Endothelial cell (in vitro differentiated cells): ENCODE results near the gene TLNRD1. TPM values are rescaled to one million over a fixed set of nuclear protein-coding genes. Genes with fewer than 3 reads are reported as not detected.

Experiments
- DNase-seq: peaks from one replicate; pipeline ENCODE4 v3.0.0; 2021; ENCODE audit warnings: low spot score
- H3K27ac Mint-ChIP-seq: one replicate; pipeline ENCODE4 v1.8.0; 2021; ENCODE audit warnings: mixed read lengths, inconsistent platforms; ENCODE audit not compliant: unreplicated experiment
- H3K27me3 Mint-ChIP-seq: one replicate; pipeline ENCODE4 v1.8.0; 2021; ENCODE audit warnings: mild to moderate bottlenecking, moderate library complexity, mixed read lengths, inconsistent platforms; ENCODE audit not compliant: unreplicated experiment
- H3K36me3 Mint-ChIP-seq: one replicate; pipeline ENCODE4 v1.8.0; 2021; ENCODE audit warnings: mild to moderate bottlenecking, low read depth, mixed read lengths, inconsistent platforms; ENCODE audit not compliant: unreplicated experiment
- H3K4me1 Mint-ChIP-seq: one replicate; pipeline ENCODE4 v1.8.0; 2021; ENCODE audit warnings: mild to moderate bottlenecking, mixed read lengths, inconsistent platforms; ENCODE audit not compliant: unreplicated experiment
- H3K4me3 Mint-ChIP-seq: one replicate; pipeline ENCODE4 v1.8.0; 2021; ENCODE audit warnings: mild to moderate bottlenecking, mixed read lengths, inconsistent platforms; ENCODE audit not compliant: unreplicated experiment
- H3K9me3 Mint-ChIP-seq: one replicate; pipeline ENCODE4 v1.8.0; 2021; ENCODE audit warnings: mixed read lengths, inconsistent platforms; ENCODE audit not compliant: unreplicated experiment
- total RNA-seq: library from RNA; stranded (reverse); fragmentation: NEBNext Ultra II Directional; extraction: Animal tissue kit (Norgen Biotek cat#: 25700); gene quantifications from one replicate; pipeline ENCODE4 v1.2.1, GENCODE V29; 2021; ENCODE audit not compliant: unreplicated experiment
- TF ChIP-seq, protein P1 (sequence below): fragments of 200-600 bp; sonication (generic); IDR thresholded peaks from one replicate; pipeline ENCODE4 v1.5.0; 2021; ENCODE audit warnings: antibody characterized with exemption; ENCODE audit not compliant: unreplicated experiment

The TLNRD1 gene
- total RNA-seq, 1 donor from 2014 or later: 86.0 TPM

DNA sequence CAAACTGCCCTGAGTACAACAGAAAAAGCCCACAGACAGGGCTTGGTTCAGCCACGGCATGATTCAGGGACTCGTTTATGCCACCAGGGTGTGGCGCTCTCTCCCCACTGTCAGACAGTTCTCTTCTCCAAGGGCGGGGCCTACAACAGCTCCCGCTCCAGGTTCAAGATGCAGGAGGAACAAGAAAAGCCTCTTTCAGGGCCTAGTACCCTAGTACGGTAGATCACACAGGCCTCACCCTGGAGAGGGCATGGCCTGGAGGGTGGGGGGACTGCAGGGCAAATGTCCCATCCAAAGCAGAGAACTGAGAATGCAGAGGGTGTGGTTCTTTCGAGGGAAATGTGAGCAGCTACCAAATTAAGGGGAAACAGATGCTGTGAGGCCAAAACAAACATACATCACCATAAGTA is 23.1 kb upstream of the TLNRD1 start:
- no peak overlapping the region for H3K4me3 Mint-ChIP-seq
- peak; percentile 73 for DNase-seq
- no peaks in the 10 kb centered on the region for H3K9me3 Mint-ChIP-seq
- H3K27ac Mint-ChIP-seq: no peak overlapping the region
- TF ChIP-seq, protein P1, sequence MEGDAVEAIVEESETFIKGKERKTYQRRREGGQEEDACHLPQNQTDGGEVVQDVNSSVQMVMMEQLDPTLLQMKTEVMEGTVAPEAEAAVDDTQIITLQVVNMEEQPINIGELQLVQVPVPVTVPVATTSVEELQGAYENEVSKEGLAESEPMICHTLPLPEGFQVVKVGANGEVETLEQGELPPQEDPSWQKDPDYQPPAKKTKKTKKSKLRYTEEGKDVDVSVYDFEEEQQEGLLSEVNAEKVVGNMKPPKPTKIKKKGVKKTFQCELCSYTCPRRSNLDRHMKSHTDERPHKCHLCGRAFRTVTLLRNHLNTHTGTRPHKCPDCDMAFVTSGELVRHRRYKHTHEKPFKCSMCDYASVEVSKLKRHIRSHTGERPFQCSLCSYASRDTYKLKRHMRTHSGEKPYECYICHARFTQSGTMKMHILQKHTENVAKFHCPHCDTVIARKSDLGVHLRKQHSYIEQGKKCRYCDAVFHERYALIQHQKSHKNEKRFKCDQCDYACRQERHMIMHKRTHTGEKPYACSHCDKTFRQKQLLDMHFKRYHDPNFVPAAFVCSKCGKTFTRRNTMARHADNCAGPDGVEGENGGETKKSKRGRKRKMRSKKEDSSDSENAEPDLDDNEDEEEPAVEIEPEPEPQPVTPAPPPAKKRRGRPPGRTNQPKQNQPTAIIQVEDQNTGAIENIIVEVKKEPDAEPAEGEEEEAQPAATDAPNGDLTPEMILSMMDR: peak; percentile 53
- peaks cover 17% of the 10 kb centered on the region for H3K36me3 Mint-ChIP-seq
- H3K4me1 Mint-ChIP-seq: peaks cover 15% of the 10 kb centered on the region
- no peaks in the 10 kb centered on the region for H3K27me3 Mint-ChIP-seq

GRCh38 chr15:80978685-80979329 is 21.9 kb upstream of the TLNRD1 start:
- peaks cover 17% of the 10 kb centered on the region for H3K36me3 Mint-ChIP-seq

GRCh38 chr15:80979538-80980200 is 21.1 kb upstream of the TLNRD1 start:
- Mint-ChIP-seq H3K27me3 (no peaks in the 10 kb centered on the region), H3K27ac (no peak overlapping the region), H3K4me3 (no peak overlapping the region), H3K9me3 (no peaks in the 10 kb centered on the region), H3K36me3 (peaks cover 17% of the 10 kb centered on the region), H3K4me1 (peaks cover 10% of the 10 kb centered on the region)
- DNase-seq: no peak
- TF ChIP-seq, protein P1: no peak

More at GRCh38 chr15:80978685-80979329, 21.9 kb upstream of the TLNRD1 start:
- no peaks in the 10 kb centered on the region for H3K9me3 Mint-ChIP-seq
- TF ChIP-seq, protein P1: no peak
- H3K4me1 Mint-ChIP-seq: peaks cover 14% of the 10 kb centered on the region
- H3K27me3 Mint-ChIP-seq: no peaks in the 10 kb centered on the region
- no peak for DNase-seq
- H3K27ac Mint-ChIP-seq: no peak overlapping the region
- H3K4me3 Mint-ChIP-seq: no peak overlapping the region

GRCh38 chr15:80982205-80982604 is 18.5 kb upstream of the TLNRD1 start:
- Mint-ChIP-seq H3K27ac (no peak overlapping the region), H3K27me3 (no peaks in the 10 kb centered on the region), H3K4me1 (peaks cover 13% of the 10 kb centered on the region), H3K36me3 (peaks cover 17% of the 10 kb centered on the region), H3K9me3 (no peaks in the 10 kb centered on the region), H3K4me3 (no peak overlapping the region)
- TF ChIP-seq, protein P1: no peak
- no peak for DNase-seq

DNA sequence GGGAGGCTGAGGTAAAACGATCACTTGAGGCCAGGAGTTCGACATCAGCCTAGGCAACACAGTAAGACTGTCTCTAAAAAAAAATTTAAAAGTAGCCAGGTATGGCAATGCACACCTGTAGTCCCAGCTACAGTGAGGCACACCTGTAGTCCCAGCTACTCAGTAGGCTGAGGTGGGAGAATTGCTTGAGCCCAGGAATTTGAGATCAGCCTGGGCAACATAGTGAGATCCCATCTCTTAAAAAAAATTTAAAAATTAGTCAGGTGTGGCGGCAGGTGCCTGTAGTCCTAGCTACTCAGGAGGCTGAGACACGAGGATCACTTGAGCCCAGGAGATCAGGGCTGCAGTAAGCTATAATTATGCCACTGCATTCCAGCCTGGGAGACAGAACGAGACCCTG is 17.9 kb upstream of the TLNRD1 start:
- Mint-ChIP-seq H3K4me1 (peaks cover 7% of the 10 kb centered on the region), H3K4me3 (no peak overlapping the region), H3K27ac (no peak overlapping the region), H3K36me3 (peaks cover 17% of the 10 kb centered on the region), H3K9me3 (no peaks in the 10 kb centered on the region), H3K27me3 (no peaks in the 10 kb centered on the region)
- TF ChIP-seq, protein P1: no peak
- DNase-seq: no peak
